Hematopoietic multipotent progenitor cell treated with erythropoietin and hydrocortisone succinate and interleukin-3 and kit ligand, for 8 days (in vitro differentiated cells): ENCODE results near the gene RAP2A.

ENCODE experiments used
- DNase-seq: peaks from one replicate; pipeline ENCODE4 v3.0.0-alpha.2; 2015

The RAP2A gene

GRCh38 chr13:97433727-97434396 lies at the start of gene RAP2A:
Gene RAP2A (plus strand): TSS chr13:97434169. CDS start chr13:97434471, 302 bp downstream.
- DNase-seq = peak; percentile 92

- no peak for DNase-seq
Observed at GRCh38 chr13:97384371-97384770, 49.6 kb upstream of the RAP2A start.

GRCh38 chr13:97385146-97385545 lies 48.8 kb upstream of the RAP2A start:
- no peak for DNase-seq

DNA sequence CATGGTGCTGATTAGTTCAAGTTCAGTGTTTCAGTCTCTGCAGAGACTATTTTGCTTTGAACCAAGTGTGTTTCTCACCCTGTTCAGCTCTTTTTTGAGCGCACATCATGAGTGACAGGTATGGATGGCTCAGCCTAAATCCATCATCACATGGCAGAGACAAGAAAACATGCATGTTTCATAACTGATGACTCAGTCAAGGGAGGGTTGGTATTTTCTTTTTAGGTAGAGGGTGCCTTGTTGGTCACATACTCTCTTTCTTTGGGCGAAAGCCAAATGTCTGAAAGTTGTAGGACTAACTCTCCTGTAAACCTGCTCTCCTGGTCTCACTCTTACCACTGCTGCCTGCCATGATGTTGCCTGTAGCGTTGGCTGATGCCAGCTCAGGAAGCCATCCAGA lies 48.1 kb upstream of the RAP2A start:
- DNase-seq = no peak

DNA sequence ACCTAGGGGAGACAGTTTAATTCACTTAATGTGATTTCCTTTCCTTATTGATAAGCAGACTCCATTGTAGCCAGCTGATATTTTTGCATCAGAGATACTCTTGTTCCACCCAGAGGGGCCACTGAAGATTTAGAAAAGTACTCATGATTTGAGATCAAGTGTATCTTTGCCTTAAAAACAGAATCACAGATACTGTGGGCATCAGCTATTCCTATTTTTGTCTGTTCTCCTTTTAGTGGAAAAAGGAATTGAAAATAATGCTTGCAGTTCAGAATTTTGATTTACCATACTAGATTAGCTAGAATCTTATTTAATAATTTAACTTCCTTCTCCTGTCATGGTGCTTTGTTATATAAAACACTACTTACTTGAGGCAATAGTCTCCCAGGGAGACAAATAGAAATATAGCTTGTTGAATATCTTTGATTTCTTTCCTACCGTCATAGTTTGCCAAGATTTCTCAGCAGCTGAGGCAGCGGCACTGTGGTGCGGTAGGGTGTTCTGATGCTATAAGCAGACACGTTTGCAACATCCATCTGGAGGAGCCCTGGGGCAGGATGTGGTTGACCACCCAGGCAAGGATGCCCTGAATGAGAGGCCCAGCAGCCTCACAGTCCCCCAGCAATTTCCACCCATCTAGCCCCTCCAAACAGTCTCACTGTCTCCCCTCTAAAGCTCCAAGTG lies 47.0 kb upstream of the RAP2A start:
- no peak for DNase-seq

DNA sequence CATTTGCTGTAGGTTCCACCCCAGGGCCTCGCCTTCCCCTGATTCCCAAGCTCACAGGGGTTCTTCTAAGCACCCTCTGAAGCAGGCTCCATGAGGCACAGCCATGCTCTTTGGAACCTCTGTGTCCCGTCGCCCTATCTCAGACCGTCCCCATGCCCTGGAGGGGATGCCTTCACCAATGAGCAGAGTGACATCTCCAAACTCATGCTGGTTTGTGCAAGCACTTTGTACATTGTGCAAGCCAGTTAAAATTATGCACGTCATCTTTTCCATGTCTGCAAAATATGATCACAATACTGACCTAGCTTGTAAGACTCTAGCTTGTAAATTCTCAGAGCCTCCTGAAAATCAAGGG lies 46.5 kb upstream of the RAP2A start:
- DNase-seq = no peak

GRCh38 chr13:97387890-97388289 lies 46.1 kb upstream of the RAP2A start:
- DNase-seq = no peak

GRCh38 chr13:97388373-97388772 lies 45.6 kb upstream of the RAP2A start:
- no peak for DNase-seq

- DNase-seq = no peak
Observed at GRCh38 chr13:97390941-97391600, 42.9 kb upstream of the RAP2A start.

DNA sequence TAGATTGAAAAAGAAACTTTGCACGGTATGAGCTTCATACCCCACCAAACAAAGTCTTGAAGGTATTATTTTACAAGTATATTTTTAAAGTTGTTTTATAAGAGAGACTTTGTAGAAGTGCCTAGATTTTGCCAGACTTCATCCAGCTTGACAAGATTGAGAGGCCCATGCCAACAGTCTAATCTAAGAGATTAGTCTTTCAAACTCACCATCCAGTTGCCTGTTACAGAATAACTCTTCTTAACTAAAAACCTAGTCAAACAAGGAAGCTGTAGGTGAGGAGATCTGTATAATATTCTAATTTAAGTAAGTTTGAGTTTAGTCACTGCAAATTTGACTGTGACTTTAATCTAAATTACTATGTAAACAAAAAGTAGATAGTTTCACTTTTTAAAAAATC lies 41.9 kb upstream of the RAP2A start:
- DNase-seq = no peak

DNA sequence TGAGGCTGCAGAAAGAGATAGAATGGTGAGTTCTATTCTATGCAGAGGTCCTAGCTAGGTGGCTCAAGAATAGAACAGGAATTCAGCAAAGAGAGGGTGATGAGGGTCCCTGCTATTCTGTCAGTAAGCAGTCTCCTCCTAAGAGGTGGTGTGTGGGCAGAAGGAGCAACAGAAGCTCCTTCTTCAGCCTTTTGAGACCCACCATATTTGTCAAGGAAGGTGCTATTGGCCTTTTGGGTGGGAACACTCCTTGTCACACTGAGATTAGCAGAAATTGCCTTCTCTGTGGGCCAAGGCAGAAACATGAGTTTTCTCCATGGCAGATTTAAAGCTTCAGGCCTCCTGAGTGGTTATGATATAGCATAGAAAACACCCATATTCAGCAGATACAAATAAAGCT lies 39.4 kb upstream of the RAP2A start:
- no peak for DNase-seq

GRCh38 chr13:97395447-97396136 lies 38.4 kb upstream of the RAP2A start:
- no peak for DNase-seq

- no peak for DNase-seq
Observed at GRCh38 chr13:97397267-97397666, 36.7 kb upstream of the RAP2A start.

- DNase-seq = no peak
Observed at GRCh38 chr13:97401421-97401820, 32.5 kb upstream of the RAP2A start.

DNA sequence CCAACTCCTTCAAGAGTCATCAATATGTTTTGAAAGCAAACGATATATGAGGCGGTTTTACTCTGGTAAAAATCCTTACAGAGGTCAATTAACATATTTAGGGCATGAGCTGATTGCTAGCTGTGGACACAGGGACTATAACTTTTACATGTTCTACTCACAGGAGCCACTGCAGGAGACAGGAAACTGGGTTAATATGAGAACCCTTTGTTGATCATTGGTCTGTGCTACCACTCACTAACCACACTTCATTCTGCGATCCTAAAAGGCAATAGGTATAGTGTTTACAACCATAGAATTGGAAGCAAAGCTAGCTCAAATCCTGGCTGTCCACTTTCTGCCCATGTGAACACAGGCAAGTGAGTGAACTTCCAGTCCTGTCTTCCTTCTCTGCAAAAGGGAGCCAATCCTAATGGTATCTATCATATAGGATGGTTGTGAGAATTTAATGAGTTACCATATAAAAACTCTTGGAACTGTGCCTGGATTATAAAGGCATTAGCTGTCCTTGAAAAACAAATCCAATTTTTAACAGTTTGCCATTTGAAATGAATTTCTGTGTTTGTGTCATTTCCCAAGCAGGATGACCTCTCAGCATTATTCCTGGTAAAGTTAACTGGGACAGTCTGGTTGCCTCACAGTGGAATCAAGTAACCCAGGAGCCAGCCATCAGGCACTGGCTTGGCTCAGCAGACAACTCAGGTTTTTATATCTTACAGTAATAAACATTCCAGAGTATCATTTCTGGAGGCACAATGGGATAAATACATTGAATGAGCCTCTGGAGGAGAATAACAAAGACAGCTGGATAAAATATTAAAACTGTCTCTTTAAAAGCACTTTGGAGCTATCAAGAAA lies 29.8 kb upstream of the RAP2A start:
- DNase-seq = no peak

GRCh38 chr13:97407540-97407939 lies 26.4 kb upstream of the RAP2A start:
- no peak for DNase-seq

GRCh38 chr13:97408938-97409337 lies 25.0 kb upstream of the RAP2A start:
- no peak for DNase-seq

DNA sequence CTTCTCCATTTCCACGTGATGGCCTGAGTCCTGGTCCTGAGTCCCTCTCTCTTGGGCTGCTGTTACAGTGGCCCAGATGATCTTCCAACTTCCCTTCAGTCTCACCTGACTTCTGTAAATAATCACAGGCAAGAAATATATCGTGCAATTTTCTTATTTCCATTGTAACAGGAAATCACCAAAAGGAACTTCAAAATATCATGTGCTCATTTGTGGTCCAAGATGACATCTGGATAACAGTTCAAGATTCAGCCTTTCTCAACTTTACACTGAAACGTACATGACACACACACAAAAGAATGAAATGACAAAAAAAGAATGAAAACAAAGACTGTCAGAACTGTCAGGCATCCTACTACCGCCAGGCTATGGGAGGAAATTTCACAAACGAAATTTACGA lies 22.0 kb upstream of the RAP2A start:
- DNase-seq = no peak

- no peak for DNase-seq
Observed at GRCh38 chr13:97413694-97414093, 20.3 kb upstream of the RAP2A start.

GRCh38 chr13:97414392-97414791 lies 19.6 kb upstream of the RAP2A start:
- DNase-seq = no peak

DNA sequence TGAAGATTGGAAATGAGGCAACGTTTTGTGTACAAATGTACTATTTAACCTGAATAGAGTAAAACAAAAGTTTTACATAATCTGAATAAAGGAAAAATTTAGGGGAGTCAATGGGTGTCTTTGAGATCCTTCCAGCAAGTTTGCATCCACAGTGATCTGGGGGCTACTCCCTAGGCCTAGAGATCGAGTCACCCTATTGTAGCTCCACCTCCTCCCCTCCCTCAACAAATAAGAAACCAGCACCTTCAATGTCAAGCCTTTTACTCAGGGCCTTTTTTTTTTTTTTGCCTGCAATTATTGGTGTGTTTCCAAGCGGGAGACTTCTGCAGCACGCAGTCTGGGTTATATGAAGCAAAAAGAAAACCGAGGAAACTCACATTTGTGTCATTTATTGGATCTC lies 16.3 kb upstream of the RAP2A start:
- no peak for DNase-seq

GRCh38 chr13:97422118-97423054 lies 11.6 kb upstream of the RAP2A start:
- DNase-seq = peak; percentile 32
